ENCODE data around the gene ROCK1. TPM values are rescaled to one million over a fixed set of nuclear protein-coding genes. Genes with fewer than 3 reads are reported as not detected.

Gene ROCK1
- total RNA-seq, 1 experiment from 2014 or later: 36.2 TPM

- ATAC-seq (no peak), DNase-seq (ENCODE audit: low read depth, low spot score) (no peak)
- H3K4me1 ChIP-seq (ENCODE audit: control insufficient read depth, insufficient read depth, low read length): no peaks in the 10 kb centered on the region; the same call in 1 of the 2 replicates
- H3K36me3 ChIP-seq (ENCODE audit: control insufficient read depth, insufficient read depth, low read length): no peaks in the 10 kb centered on the region
- BruUV-seq (replicated peaks): no TSS peak
- intact Hi-C loops (cut with micrococcal nuclease; ENCODE audit: unreplicated experiment): no loop called here
- H3K9me3 ChIP-seq (ENCODE audit: control insufficient read depth, insufficient read depth, low read depth, low read length): no peaks in the 10 kb centered on the region
- POLR2A ChIA-PET: no interaction called here
- no peak overlapping the region for H3K4me3 ChIP-seq (ENCODE audit: low read depth in 2 of 2, low read length in 2 of 2)
- in situ Hi-C loops (cut with HindIII; ENCODE audit: low pct_unique_long_range_greater_than_20kb, low sequenced_read_pairs): no loop called here
- TF ChIP-seq POLR2AphosphoS5 (IDR thresholded peaks at IDR 0.05; ENCODE audit: low read depth, low read length): no peak
- TF ChIP-seq, protein P1, sequence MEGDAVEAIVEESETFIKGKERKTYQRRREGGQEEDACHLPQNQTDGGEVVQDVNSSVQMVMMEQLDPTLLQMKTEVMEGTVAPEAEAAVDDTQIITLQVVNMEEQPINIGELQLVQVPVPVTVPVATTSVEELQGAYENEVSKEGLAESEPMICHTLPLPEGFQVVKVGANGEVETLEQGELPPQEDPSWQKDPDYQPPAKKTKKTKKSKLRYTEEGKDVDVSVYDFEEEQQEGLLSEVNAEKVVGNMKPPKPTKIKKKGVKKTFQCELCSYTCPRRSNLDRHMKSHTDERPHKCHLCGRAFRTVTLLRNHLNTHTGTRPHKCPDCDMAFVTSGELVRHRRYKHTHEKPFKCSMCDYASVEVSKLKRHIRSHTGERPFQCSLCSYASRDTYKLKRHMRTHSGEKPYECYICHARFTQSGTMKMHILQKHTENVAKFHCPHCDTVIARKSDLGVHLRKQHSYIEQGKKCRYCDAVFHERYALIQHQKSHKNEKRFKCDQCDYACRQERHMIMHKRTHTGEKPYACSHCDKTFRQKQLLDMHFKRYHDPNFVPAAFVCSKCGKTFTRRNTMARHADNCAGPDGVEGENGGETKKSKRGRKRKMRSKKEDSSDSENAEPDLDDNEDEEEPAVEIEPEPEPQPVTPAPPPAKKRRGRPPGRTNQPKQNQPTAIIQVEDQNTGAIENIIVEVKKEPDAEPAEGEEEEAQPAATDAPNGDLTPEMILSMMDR (IDR thresholded peaks at IDR 0.05): no peak
- no peak for TF ChIP-seq TCF7L2 (IDR thresholded peaks at IDR 0.05; ENCODE audit: low read depth, low read length)
- TF ChIP-seq, protein P2, sequence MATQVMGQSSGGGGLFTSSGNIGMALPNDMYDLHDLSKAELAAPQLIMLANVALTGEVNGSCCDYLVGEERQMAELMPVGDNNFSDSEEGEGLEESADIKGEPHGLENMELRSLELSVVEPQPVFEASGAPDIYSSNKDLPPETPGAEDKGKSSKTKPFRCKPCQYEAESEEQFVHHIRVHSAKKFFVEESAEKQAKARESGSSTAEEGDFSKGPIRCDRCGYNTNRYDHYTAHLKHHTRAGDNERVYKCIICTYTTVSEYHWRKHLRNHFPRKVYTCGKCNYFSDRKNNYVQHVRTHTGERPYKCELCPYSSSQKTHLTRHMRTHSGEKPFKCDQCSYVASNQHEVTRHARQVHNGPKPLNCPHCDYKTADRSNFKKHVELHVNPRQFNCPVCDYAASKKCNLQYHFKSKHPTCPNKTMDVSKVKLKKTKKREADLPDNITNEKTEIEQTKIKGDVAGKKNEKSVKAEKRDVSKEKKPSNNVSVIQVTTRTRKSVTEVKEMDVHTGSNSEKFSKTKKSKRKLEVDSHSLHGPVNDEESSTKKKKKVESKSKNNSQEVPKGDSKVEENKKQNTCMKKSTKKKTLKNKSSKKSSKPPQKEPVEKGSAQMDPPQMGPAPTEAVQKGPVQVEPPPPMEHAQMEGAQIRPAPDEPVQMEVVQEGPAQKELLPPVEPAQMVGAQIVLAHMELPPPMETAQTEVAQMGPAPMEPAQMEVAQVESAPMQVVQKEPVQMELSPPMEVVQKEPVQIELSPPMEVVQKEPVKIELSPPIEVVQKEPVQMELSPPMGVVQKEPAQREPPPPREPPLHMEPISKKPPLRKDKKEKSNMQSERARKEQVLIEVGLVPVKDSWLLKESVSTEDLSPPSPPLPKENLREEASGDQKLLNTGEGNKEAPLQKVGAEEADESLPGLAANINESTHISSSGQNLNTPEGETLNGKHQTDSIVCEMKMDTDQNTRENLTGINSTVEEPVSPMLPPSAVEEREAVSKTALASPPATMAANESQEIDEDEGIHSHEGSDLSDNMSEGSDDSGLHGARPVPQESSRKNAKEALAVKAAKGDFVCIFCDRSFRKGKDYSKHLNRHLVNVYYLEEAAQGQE (IDR thresholded peaks at IDR 0.05; ENCODE audit: insufficient read depth in 1 of 2, low read depth in 2 of 2, low read length in 1 of 2): no peak
- TF ChIP-seq SIN3A (IDR thresholded peaks at IDR 0.05; ENCODE audit: borderline replicate concordance, insufficient read depth, low read depth, low read length): no peak
- H3K27ac ChIP-seq (ENCODE audit: low read length): no peak overlapping the region
- CTCF ChIA-PET: no interaction called here
- H3K27me3 ChIP-seq (ENCODE audit: control insufficient read depth, insufficient read depth, low read length): no peaks in the 10 kb centered on the region
Measured at GRCh38 chr18:21051620-21052019, 60.0 kb downstream of the ROCK1 start.

- no peak for DNase-seq (ENCODE audit: low read depth, low spot score)
- Histone ChIP-seq H3K4me3 (ENCODE audit: low read depth in 2 of 2, low read length in 2 of 2) (no peak overlapping the region), H3K4me1 (ENCODE audit: control insufficient read depth, insufficient read depth, low read length) (no peaks in the 10 kb centered on the region; the same call in 1 of the 2 replicates), H3K27ac (ENCODE audit: low read length) (no peak overlapping the region), H3K36me3 (ENCODE audit: control insufficient read depth, insufficient read depth, low read length) (no peaks in the 10 kb centered on the region), H3K27me3 (ENCODE audit: control insufficient read depth, insufficient read depth, low read length) (no peaks in the 10 kb centered on the region), H3K9me3 (ENCODE audit: control insufficient read depth, insufficient read depth, low read depth, low read length) (no peaks in the 10 kb centered on the region)
- no peak for ATAC-seq
- ChIA-PET CTCF (no interaction called here), POLR2A (interaction anchor here (0.9 kb wide), 1 partner anchor 63 kb away, joined by 3 read pairs; the partner anchor contains the start of gene ROCK1)
- in situ Hi-C loops (cut with HindIII; ENCODE audit: low pct_unique_long_range_greater_than_20kb, low sequenced_read_pairs) (no loop called here), intact Hi-C loops (cut with micrococcal nuclease; ENCODE audit: unreplicated experiment) (no loop called here)
- TF ChIP-seq TCF7L2 (IDR thresholded peaks at IDR 0.05; ENCODE audit: low read depth, low read length): no peak
- BruUV-seq (replicated peaks): no TSS peak
Measured at GRCh38 chr18:21049306-21049705, 62.3 kb downstream of the ROCK1 start.

- H3K4me1 ChIP-seq (ENCODE audit: control insufficient read depth, insufficient read depth, low read length): no peaks in the 10 kb centered on the region; the same call in 1 of the 2 replicates
- BruUV-seq (replicated peaks): no TSS peak
- H3K9me3 ChIP-seq (ENCODE audit: control insufficient read depth, insufficient read depth, low read depth, low read length): no peaks in the 10 kb centered on the region
- POLR2A ChIA-PET: no interaction called here
- H3K36me3 ChIP-seq (ENCODE audit: control insufficient read depth, insufficient read depth, low read length): no peaks in the 10 kb centered on the region; the same call in 1 of the 2 replicates
- CTCF ChIA-PET: no interaction called here
- in situ Hi-C loops (cut with HindIII; ENCODE audit: low pct_unique_long_range_greater_than_20kb, low sequenced_read_pairs): no loop called here
- no peaks in the 10 kb centered on the region for H3K27me3 ChIP-seq (ENCODE audit: control insufficient read depth, insufficient read depth, low read length)
- no peak overlapping the region for H3K27ac ChIP-seq (ENCODE audit: low read length)
- no peak for TF ChIP-seq POLR2AphosphoS5 (IDR thresholded peaks at IDR 0.05; ENCODE audit: low read depth, low read length)
- no peak for TF ChIP-seq SIN3A (IDR thresholded peaks at IDR 0.05; ENCODE audit: borderline replicate concordance, insufficient read depth, low read depth, low read length)
- no peak for TF ChIP-seq TCF7L2 (IDR thresholded peaks at IDR 0.05; ENCODE audit: low read depth, low read length)
- TF ChIP-seq, protein P1 (IDR thresholded peaks at IDR 0.05): no peak
- TF ChIP-seq, protein P2 (IDR thresholded peaks at IDR 0.05; ENCODE audit: insufficient read depth in 1 of 2, low read depth in 2 of 2, low read length in 1 of 2): no peak
- DNase-seq (ENCODE audit: low read depth, low spot score) (no peak), ATAC-seq (no peak)
- H3K4me3 ChIP-seq (ENCODE audit: low read depth in 2 of 2, low read length in 2 of 2): no peak overlapping the region
- intact Hi-C loops (cut with micrococcal nuclease; ENCODE audit: unreplicated experiment): no loop called here
Measured at GRCh38 chr18:21047126-21047525, 64.5 kb downstream of the ROCK1 start.

Measured in Panc1 (cell line).